GM18909 (cell line): Measurements from ENCODE around the gene RAPSN.

Experiments used
- ATAC-seq: cut with Tn5 transposase; IDR thresholded peaks from one replicate; pipeline ENCODE4 v1.9.1; 2021; ENCODE audit warnings: mild to moderate bottlenecking; ENCODE audit not compliant: unreplicated experiment, poor library complexity

The RAPSN gene

DNA sequence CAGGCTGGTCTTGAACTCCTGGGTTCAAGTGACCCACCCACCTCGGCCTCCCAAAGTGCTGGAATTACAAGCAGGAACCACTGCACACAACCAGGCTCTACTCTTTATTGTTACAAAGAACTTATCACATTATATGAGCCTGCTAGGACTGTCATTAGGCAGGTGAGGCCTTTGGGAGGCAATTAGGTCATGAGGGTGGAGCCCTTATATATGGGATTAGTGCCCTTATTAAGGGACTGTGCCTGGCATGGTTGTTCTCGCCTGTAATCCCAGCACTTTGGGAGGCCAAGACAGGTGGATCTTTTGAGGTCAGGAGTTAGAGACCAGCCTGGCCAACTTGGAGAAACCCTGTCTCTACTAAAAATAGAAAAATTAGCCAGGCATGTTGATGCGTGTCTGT, 12.2 kb downstream of the RAPSN start:
- no peak for ATAC-seq

DNA sequence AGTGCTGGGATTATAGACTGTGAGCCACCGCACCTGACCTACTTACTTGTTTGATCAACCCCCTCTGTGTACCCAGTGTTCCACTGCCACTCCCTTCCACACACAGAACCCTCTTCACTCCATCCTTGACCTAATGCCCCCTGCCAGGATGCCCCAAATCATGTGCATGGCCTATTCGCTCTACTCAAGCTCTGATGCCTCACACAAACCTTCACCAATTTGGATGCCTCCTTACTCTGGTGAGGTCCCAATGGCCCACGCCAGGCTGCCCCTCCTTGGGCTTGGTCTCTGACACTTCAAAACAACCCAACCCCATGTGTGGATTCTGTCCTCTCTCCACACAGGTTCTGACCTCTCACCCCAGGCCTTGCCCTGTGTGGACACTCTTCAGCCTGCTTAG, 13.2 kb downstream of the RAPSN start:
- ATAC-seq = no peak

- no peak for ATAC-seq
Observed at GRCh38 chr11:47434011-47434786, 14.7 kb downstream of the RAPSN start.

- no peak for ATAC-seq
Observed at GRCh38 chr11:47433157-47433556, 15.8 kb downstream of the RAPSN start.

GRCh38 chr11:47431356-47432083, 17.4 kb downstream of the RAPSN start:
- ATAC-seq = no peak

GRCh38 chr11:47430524-47430923, 18.4 kb downstream of the RAPSN start:
- ATAC-seq = no peak

- peak; percentile 96 for ATAC-seq
Observed at GRCh38 chr11:47426062-47426956, 22.6 kb downstream of the RAPSN start, which contains the start of gene PSMC3. Gene PSMC3 (minus strand): TSS chr11:47426439. CDS start chr11:47426279, 160 bp downstream.

GRCh38 chr11:47425611-47426010, 23.3 kb downstream of the RAPSN start:
- no peak for ATAC-seq

- ATAC-seq = no peak
Observed at GRCh38 chr11:47418454-47419259, 30.3 kb downstream of the RAPSN start.

- ATAC-seq = no peak
Observed at GRCh38 chr11:47417712-47418111, 31.2 kb downstream of the RAPSN start.

- no peak for ATAC-seq
Observed at GRCh38 chr11:47415949-47416472, 32.9 kb downstream of the RAPSN start.

GRCh38 chr11:47415091-47415854, 33.7 kb downstream of the RAPSN start:
- no peak for ATAC-seq

GRCh38 chr11:47414685-47415070, 34.3 kb downstream of the RAPSN start:
- ATAC-seq = no peak

DNA sequence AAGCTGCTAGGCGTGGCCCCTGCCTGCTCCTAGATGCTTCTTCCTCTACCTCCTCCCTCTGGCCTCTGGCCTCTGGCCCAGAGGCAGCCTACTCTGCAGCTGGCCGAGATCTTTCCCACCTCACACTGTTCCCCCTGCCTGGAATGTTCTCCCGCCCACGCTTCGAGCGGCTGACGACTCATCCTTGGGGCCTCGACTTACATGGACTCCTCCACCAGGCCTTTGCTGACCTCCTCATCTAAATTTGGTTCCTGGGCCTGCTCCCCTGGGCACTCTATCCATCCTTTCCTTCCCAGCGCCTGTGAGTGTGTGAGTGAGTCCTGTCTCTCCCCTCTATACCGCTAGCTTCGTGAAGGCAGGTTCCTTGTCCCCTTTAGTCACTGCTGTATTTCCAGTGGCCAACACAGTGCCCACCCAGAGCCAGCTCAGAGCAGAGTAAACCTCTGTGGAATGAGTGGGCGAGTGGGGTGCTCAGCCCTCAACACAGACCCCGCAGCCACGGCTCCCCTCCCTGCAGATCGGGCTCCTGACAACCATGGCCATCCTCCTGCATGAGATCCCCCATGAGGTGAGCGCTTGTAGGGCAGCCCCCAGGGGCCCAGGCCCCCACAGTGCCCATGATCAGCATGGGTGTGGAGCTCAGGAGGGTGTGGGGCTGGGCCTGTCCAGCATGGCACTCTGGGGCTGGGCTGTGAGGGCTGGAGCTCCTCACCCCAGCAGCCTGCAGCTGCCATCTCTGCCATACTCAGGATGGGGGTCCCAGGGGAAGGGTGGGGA, 34.8 kb downstream of the RAPSN start:
- ATAC-seq = no peak

DNA sequence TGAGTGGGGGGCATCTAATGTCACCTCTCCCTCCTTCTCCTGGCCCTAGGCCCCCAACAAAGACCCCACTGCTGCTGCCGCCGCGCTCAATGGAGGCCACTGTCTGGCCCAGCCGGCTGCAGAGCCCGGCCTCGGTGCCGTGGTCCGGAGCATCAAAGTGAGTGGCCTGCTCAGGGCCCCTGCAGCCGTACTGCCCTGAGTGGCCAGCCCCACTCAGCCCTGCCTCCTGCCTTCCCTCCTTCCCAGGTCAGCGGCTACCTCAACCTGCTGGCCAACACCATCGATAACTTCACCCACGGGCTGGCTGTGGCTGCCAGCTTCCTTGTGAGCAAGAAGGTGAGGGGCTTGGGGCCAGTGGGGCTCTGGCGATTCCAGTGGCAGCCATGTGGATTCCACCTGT, 35.6 kb downstream of the RAPSN start:
- ATAC-seq = no peak

GRCh38 chr11:47411884-47412746, 36.8 kb downstream of the RAPSN start:
- ATAC-seq = no peak
